Mesenchymal stem cell (in vitro differentiated cells and primary cell): ENCODE results near the gene SARS1.

Experiments used
- DNase-seq: peaks from one replicate; pipeline ENCODE4 v3.0.0-alpha.2; 2013
- H2AFZ ChIP-seq: one replicate; pipeline ENCODE4 v1.6.1; 2013; ENCODE audit warnings: low read depth, mild to moderate bottlenecking, control low read depth, inconsistent platforms, low read length, moderate library complexity
- H2AK5ac ChIP-seq: 2 replicates; pipeline ENCODE4 v1.6.1; 2013; ENCODE audit warnings: low read length, moderate library complexity, mild to moderate bottlenecking, inconsistent platforms; ENCODE audit not compliant: severe bottlenecking
- H2BK120ac ChIP-seq: one replicate; pipeline ENCODE4 v1.6.1; 2013; ENCODE audit warnings: low read depth, mild to moderate bottlenecking, inconsistent platforms, low read length, moderate library complexity
- H2BK12ac ChIP-seq, 2 experiments: one replicate each; pipeline ENCODE4 v1.6.1; 2013; ENCODE audit warnings: inconsistent platforms in 2 of 2, low read length in 2 of 2, mild to moderate bottlenecking in 2 of 2, moderate library complexity in 2 of 2, control low read depth in 1 of 2
- H2BK15ac ChIP-seq: one replicate; pipeline ENCODE4 v1.6.1; 2013; ENCODE audit warnings: mild to moderate bottlenecking, low read depth, inconsistent platforms; ENCODE audit not compliant: poor library complexity, severe bottlenecking
- H2BK5ac ChIP-seq: 2 replicates; pipeline ENCODE4 v1.6.1; 2013; ENCODE audit warnings: low read depth, mild to moderate bottlenecking, low read length, control low read depth, inconsistent platforms; ENCODE audit not compliant: poor library complexity, severe bottlenecking
- H3K14ac ChIP-seq, 2 experiments: one replicate each; pipeline ENCODE4 v1.6.1; 2013; ENCODE audit warnings: inconsistent platforms in 2 of 2, low read length in 2 of 2, control low read depth in 1 of 2, mild to moderate bottlenecking in 1 of 2, moderate library complexity in 1 of 2
- H3K18ac ChIP-seq, 2 experiments: one replicate each; pipeline ENCODE4 v1.6.1; 2013; ENCODE audit warnings: inconsistent platforms in 2 of 2, low read length in 2 of 2, control low read depth in 1 of 2, low read depth in 1 of 2, mild to moderate bottlenecking in 1 of 2
- H3K23ac ChIP-seq, 2 experiments: one replicate each; pipeline ENCODE4 v1.6.1; 2013; ENCODE audit warnings: inconsistent platforms in 2 of 2, low read length in 2 of 2, mild to moderate bottlenecking in 2 of 2, moderate library complexity in 2 of 2, control low read depth in 1 of 2
- H3K27ac ChIP-seq: 2 replicates; pipeline ENCODE4 v1.5.1; 2013; ENCODE audit warnings: mild to moderate bottlenecking, moderate library complexity, low read length, control low read depth, inconsistent platforms; ENCODE audit not compliant: poor library complexity, severe bottlenecking
- H3K27me3 ChIP-seq, 2 experiments: 2 replicates each; pipeline versions ENCODE4 v1.6.1 to v1.7.0; 2013; ENCODE audit warnings: low read length in 2 of 2, mild to moderate bottlenecking in 2 of 2, moderate library complexity in 2 of 2, control low read depth in 1 of 2, inconsistent platforms in 1 of 2; ENCODE audit not compliant: control insufficient read depth in 1 of 2, insufficient read depth in 1 of 2
- H3K36me3 ChIP-seq, 2 experiments: 2 replicates each; pipeline versions ENCODE4 v1.6.1 to v1.7.0; 2013; ENCODE audit warnings: low read length in 2 of 2, control low read depth in 1 of 2, inconsistent platforms in 1 of 2, low read depth in 1 of 2, mild to moderate bottlenecking in 1 of 2; ENCODE audit not compliant: insufficient read depth in 2 of 2, control insufficient read depth in 1 of 2
- H3K4ac ChIP-seq, 2 experiments: one replicate each; pipeline ENCODE4 v1.6.1; 2013; ENCODE audit warnings: inconsistent platforms in 2 of 2, low read length in 2 of 2, mild to moderate bottlenecking in 2 of 2, moderate library complexity in 2 of 2, control low read depth in 1 of 2, low read depth in 1 of 2
- H3K4me1 ChIP-seq: 2 replicates; pipeline ENCODE4 v1.6.1; 2013; ENCODE audit warnings: low read depth, low read length, control low read depth; ENCODE audit not compliant: control insufficient read depth, insufficient read depth
- H3K4me2 ChIP-seq: 2 replicates; pipeline ENCODE4 v1.6.1; 2013; ENCODE audit warnings: low read length, mild to moderate bottlenecking, inconsistent platforms; ENCODE audit not compliant: poor library complexity, severe bottlenecking
- H3K4me3 ChIP-seq, 2 experiments: 2 replicates each; pipeline versions ENCODE4 v1.5.1 to v1.7.0; 2013; ENCODE audit warnings: low read length in 2 of 2, mild to moderate bottlenecking in 2 of 2, control low read depth in 1 of 2, low read depth in 1 of 2; ENCODE audit not compliant: insufficient read depth in 1 of 2
- H3K79me1 ChIP-seq: replicated peaks from 2 replicates; pipeline ENCODE4 v1.6.1; 2013; ENCODE audit warnings: mild to moderate bottlenecking, control low read depth, low read length, inconsistent platforms; ENCODE audit not compliant: poor library complexity, severe bottlenecking
- H3K9ac ChIP-seq: 2 replicates; pipeline ENCODE4 v1.7.0; 2013; ENCODE audit warnings: mild to moderate bottlenecking, low read length, moderate library complexity
- H3K9me3 ChIP-seq: 2 replicates; pipeline ENCODE4 v1.7.0; 2013; ENCODE audit warnings: mild to moderate bottlenecking, low read length; ENCODE audit not compliant: control insufficient read depth
- H4K8ac ChIP-seq: one replicate; pipeline ENCODE4 v1.6.1; 2013; ENCODE audit warnings: inconsistent platforms, mild to moderate bottlenecking, low read length, moderate library complexity
- H4K91ac ChIP-seq: one replicate; pipeline ENCODE4 v1.6.1; 2013; ENCODE audit warnings: mild to moderate bottlenecking, low read length, inconsistent platforms
- WGBS: methylation state at CpG from one replicate; pipeline ENCODE4 v1.1.7; 2013; ENCODE audit warnings: mixed read lengths; 5-methylcytosine and 5-hydroxymethylcytosine counted together

The SARS1 gene

DNA sequence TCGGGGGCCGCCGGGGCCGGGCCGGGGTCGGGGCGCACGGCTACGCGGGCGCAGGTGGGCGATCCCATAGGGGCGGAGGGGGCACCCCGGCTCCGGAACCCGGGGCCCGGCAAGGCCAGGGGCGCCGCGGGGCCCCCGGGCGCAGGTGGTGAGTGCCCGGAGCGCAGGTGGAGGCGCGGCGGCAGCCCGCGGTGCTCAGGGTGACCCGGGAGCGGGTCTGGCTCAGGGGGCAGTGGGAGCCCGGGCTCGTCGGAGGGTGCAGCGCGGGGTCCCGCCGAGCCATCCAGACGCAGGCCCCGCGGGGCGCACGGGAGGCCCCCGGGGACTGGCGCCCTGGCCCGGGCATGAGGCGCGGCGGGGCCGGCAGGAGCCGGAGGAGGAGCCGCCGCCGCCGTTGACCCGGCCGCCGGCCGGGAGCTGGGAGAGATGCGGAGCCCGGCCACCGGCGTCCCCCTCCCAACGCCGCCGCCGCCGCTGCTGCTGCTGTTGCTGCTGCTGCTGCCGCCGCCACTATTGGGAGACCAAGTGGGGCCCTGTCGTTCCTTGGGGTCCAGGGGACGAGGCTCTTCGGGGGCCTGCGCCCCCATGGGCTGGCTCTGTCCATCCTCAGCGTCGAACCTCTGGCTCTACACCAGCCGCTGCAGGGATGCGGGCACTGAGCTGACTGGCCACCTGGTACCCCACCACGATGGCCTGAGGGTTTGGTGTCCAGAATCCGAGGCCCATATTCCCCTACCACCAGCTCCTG lies 36.1 kb downstream of the SARS1 start:
- H3K79me1 ChIP-seq = no peaks in the 10 kb centered on the region
- H3K14ac ChIP-seq = no peak overlapping the region
- no peaks in the 10 kb centered on the region for H3K9me3 ChIP-seq
- H3K4me1 ChIP-seq = peaks cover 32% of the 10 kb centered on the region
- H3K36me3 ChIP-seq = peaks cover 0 to 8% of the 10 kb centered on the region in 2 experiments
- H2AFZ ChIP-seq = peak overlapping the region; percentile 69
- peak overlapping the region in 1 of 2 experiments; percentile 11 for H3K18ac ChIP-seq
- H2BK15ac ChIP-seq = no peak overlapping the region
- H3K9ac ChIP-seq = no peak overlapping the region
- H2BK5ac ChIP-seq = no peak overlapping the region
- no peak overlapping the region for H3K4ac ChIP-seq
- peaks cover 0 to 57% of the 10 kb centered on the region in 2 experiments for H3K27me3 ChIP-seq
- peak overlapping the region in 1 of 2 experiments; percentile 68 for H3K23ac ChIP-seq
- H2AK5ac ChIP-seq = no peak overlapping the region
- H3K4me2 ChIP-seq = peak overlapping the region; percentile 82
- H3K27ac ChIP-seq = no peak overlapping the region
- peak overlapping the region in 1 of 2 experiments; percentile 61 for H3K4me3 ChIP-seq
- no peak overlapping the region for H2BK120ac ChIP-seq
- DNase-seq = no peak
- no peak overlapping the region for H4K8ac ChIP-seq
- no peak overlapping the region for H2BK12ac ChIP-seq
- 9% methylated on average over 26 of the region's 80 CpGs for WGBS
- no peak overlapping the region for H4K91ac ChIP-seq

DNA sequence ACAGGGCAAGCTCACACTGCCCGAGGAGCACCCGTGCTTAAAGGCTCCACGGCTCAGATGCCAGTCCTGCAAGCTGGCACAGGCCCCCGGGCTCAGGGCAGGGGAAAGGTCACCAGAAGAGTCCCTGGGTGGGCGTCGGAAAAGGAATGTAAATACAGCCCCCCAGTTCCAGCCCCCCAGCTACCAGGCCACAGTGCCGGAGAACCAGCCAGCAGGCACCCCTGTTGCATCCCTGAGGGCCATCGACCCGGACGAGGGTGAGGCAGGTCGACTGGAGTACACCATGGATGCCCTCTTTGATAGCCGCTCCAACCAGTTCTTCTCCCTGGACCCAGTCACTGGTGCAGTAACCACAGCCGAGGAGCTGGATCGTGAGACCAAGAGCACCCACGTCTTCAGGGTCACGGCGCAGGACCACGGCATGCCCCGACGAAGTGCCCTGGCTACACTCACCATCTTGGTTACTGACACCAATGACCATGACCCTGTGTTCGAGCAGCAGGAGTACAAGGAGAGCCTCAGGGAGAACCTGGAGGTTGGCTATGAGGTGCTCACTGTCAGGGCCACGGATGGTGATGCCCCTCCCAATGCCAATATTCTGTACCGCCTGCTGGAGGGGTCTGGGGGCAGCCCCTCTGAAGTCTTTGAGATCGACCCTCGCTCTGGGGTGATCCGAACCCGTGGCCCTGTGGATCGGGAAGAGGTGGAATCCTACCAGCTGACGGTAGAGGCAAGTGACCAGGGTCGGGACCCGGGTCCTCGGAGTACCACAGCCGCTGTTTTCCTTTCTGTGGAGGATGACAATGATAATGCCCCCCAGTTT lies 36.9 kb downstream of the SARS1 start:
- Histone ChIP-seq H3K18ac (no peak overlapping the region), H3K9ac (no peak overlapping the region), H3K27me3 (peaks cover 0 to 61% of the 10 kb centered on the region in 2 experiments), H4K8ac (no peak overlapping the region), H3K4ac (no peak overlapping the region), H2BK120ac (no peak overlapping the region), H2BK15ac (no peak overlapping the region), H3K14ac (no peak overlapping the region), H2BK5ac (no peak overlapping the region), H3K23ac (no peak overlapping the region), H3K27ac (no peak overlapping the region), H3K4me2 (peak overlapping the region; percentile 82), H3K4me1 (peaks cover 41% of the 10 kb centered on the region), H3K79me1 (peaks cover 3% of the 10 kb centered on the region), H4K91ac (no peak overlapping the region), H2AFZ (no peak overlapping the region), H2AK5ac (no peak overlapping the region), H2BK12ac (no peak overlapping the region), H3K9me3 (no peaks in the 10 kb centered on the region), H3K4me3 (no peak overlapping the region), H3K36me3 (peaks cover 0 to 11% of the 10 kb centered on the region in 2 experiments)
- WGBS = 95% methylated on average over 33 of the region's 33 CpGs
- no peak for DNase-seq

DNA sequence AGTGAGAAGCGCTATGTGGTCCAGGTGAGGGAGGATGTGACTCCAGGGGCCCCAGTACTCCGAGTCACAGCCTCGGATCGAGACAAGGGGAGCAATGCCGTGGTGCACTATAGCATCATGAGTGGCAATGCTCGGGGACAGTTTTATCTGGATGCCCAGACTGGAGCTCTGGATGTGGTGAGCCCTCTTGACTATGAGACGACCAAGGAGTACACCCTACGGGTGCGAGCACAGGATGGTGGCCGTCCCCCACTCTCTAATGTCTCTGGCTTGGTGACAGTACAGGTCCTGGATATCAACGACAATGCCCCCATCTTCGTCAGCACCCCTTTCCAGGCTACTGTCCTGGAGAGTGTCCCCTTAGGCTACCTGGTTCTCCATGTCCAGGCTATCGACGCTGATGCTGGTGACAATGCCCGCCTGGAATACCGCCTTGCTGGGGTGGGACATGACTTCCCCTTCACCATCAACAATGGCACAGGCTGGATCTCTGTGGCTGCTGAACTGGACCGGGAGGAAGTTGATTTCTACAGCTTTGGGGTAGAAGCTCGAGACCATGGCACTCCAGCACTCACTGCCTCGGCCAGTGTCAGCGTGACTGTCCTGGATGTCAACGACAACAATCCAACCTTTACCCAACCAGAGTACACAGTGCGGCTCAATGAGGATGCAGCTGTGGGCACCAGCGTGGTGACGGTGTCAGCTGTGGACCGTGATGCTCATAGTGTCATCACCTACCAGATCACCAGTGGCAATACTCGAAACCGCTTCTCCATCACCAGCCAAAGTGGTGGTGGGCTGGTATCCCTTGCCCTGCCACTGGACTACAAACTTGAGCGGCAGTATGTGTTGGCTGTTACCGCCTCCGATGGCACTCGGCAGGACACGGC lies 37.8 kb downstream of the SARS1 start:
- peaks cover 41% of the 10 kb centered on the region for H3K4me1 ChIP-seq
- no peak overlapping the region for H3K14ac ChIP-seq

More for the DNA sequence above, 37.8 kb downstream of the SARS1 start:
- no peak overlapping the region for H2AFZ ChIP-seq
- no peak overlapping the region for H3K23ac ChIP-seq
- H2BK15ac ChIP-seq = no peak overlapping the region
- H2AK5ac ChIP-seq = no peak overlapping the region
- WGBS = 96% methylated on average over 32 of the region's 32 CpGs
- H3K79me1 ChIP-seq = peaks cover 3% of the 10 kb centered on the region
- no peak overlapping the region for H4K8ac ChIP-seq
- peaks cover 0 to 67% of the 10 kb centered on the region in 2 experiments for H3K27me3 ChIP-seq
- no peak overlapping the region for H3K4me3 ChIP-seq
- H2BK12ac ChIP-seq = no peak overlapping the region
- peaks cover 0 to 11% of the 10 kb centered on the region in 2 experiments for H3K36me3 ChIP-seq
- no peak overlapping the region for H2BK120ac ChIP-seq
- no peak overlapping the region for H3K27ac ChIP-seq
- no peak overlapping the region for H3K9ac ChIP-seq
- no peak overlapping the region for H3K4ac ChIP-seq
- H3K9me3 ChIP-seq = no peaks in the 10 kb centered on the region
- DNase-seq = no peak
- H2BK5ac ChIP-seq = no peak overlapping the region
- H3K4me2 ChIP-seq = no peak overlapping the region
- no peak overlapping the region for H4K91ac ChIP-seq
- H3K18ac ChIP-seq = no peak overlapping the region
